HUES48 (cell line): ENCODE data around the gene BTG2.

Experiments
- H3K27ac ChIP-seq: one replicate; pipeline ENCODE4 v1.7.0; 2013; ENCODE audit warnings: low read depth, low read length, inconsistent platforms
- H3K27me3 ChIP-seq: 2 replicates; pipeline ENCODE4 v1.6.1; 2013; ENCODE audit warnings: mild to moderate bottlenecking, low read length; ENCODE audit not compliant: control insufficient read depth, insufficient read depth
- H3K36me3 ChIP-seq: 2 replicates; pipeline ENCODE4 v1.6.1; 2013; ENCODE audit warnings: low read length; ENCODE audit not compliant: control insufficient read depth, insufficient read depth
- H3K4me1 ChIP-seq: 2 replicates; pipeline ENCODE4 v1.6.1; 2013; ENCODE audit warnings: mild to moderate bottlenecking, low read length; ENCODE audit not compliant: control insufficient read depth, insufficient read depth
- H3K4me3 ChIP-seq: 2 replicates; pipeline ENCODE4 v1.5.1; 2013; ENCODE audit warnings: mild to moderate bottlenecking, low read depth, low read length
- H3K9ac ChIP-seq: 2 replicates; pipeline ENCODE4 v1.6.1; 2013; ENCODE audit warnings: mild to moderate bottlenecking, low read depth, low read length, moderate library complexity
- H3K9me3 ChIP-seq: 2 replicates; pipeline ENCODE4 v1.6.1; 2013; ENCODE audit warnings: low read length; ENCODE audit not compliant: control insufficient read depth, insufficient read depth

The BTG2 gene

GRCh38 chr1:203286161-203286984 lies 18.9 kb upstream of the BTG2 start:
- no peaks in the 10 kb centered on the region for H3K9me3 ChIP-seq
- H3K9ac ChIP-seq: no peak overlapping the region
- peak overlapping the region; percentile 14 for H3K27ac ChIP-seq
- H3K4me3 ChIP-seq: no peak overlapping the region
- peaks cover 37% of the 10 kb centered on the region for H3K4me1 ChIP-seq
- peaks cover 36% of the 10 kb centered on the region for H3K27me3 ChIP-seq
- H3K36me3 ChIP-seq: no peaks in the 10 kb centered on the region

DNA sequence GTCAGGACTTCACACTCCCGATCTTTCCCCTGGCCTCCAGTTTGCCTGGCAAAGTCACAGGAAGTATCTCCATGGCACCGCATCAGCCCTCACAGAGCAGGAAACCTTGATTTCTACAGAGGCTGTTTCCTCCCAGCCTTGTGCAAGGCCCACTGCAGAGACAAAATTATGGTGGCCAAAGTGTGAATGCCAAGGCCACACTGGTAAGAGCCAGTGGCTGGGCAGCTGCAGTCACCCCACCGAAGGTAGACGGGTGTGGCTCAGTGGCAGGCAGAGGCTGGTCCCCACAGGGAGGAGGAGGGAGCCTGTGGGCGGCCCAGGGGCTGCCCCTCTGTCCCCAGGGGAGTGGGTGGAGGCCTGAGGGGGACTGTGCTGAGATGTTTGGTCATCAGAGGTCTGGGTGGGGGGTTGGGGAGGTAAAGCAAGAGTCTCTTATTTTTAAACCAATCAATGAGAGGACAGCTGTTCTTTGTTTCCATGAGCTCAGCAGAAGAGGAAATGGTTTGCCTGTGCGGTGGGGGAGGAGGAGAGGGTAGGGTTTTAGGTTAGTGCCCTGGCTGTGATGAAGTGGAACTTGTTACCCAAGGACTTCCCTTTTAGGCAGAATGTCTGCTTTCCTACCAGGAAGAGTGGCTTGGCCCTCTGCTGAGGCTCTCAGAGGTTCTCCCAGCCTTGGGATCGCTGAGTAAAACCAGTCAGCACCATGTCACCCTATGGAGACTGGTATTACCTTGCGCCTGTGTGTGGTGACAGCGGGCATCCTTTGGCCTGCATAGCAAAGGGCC lies 18.0 kb upstream of the BTG2 start:
- Histone ChIP-seq H3K27ac (no peak overlapping the region), H3K27me3 (peaks cover 45% of the 10 kb centered on the region), H3K9me3 (no peaks in the 10 kb centered on the region), H3K4me1 (peaks cover 39% of the 10 kb centered on the region), H3K4me3 (no peak overlapping the region), H3K36me3 (no peaks in the 10 kb centered on the region), H3K9ac (no peak overlapping the region)

DNA sequence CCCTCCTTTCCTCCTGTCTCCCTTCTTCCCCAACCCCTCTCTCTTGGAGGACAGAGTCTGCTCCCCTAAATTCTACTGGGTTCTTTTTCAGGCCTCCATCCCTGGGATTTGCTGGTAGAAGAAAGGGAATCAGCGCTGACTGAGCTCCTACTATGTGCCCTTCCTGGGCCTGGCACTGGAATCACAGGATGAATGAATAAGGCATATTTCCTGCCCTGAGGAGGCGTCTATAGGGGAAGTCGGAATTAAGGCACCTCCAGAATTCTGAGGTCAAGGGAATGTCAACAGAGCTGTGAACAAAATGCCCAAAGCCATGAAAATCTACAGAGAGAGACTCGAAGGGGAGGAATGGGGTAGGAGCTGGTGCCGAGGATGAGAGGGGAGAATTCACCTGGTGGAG lies 17.4 kb upstream of the BTG2 start:
- Histone ChIP-seq H3K4me1 (peaks cover 39% of the 10 kb centered on the region), H3K36me3 (no peaks in the 10 kb centered on the region), H3K9me3 (no peaks in the 10 kb centered on the region), H3K4me3 (no peak overlapping the region), H3K9ac (no peak overlapping the region), H3K27ac (no peak overlapping the region), H3K27me3 (peaks cover 45% of the 10 kb centered on the region)

GRCh38 chr1:203288400-203288799 lies 16.9 kb upstream of the BTG2 start:
- H3K4me1 ChIP-seq: peaks cover 39% of the 10 kb centered on the region
- no peak overlapping the region for H3K4me3 ChIP-seq
- H3K27me3 ChIP-seq: peaks cover 45% of the 10 kb centered on the region
- no peaks in the 10 kb centered on the region for H3K36me3 ChIP-seq
- H3K9ac ChIP-seq: no peak overlapping the region
- no peak overlapping the region for H3K27ac ChIP-seq
- H3K9me3 ChIP-seq: no peaks in the 10 kb centered on the region

DNA sequence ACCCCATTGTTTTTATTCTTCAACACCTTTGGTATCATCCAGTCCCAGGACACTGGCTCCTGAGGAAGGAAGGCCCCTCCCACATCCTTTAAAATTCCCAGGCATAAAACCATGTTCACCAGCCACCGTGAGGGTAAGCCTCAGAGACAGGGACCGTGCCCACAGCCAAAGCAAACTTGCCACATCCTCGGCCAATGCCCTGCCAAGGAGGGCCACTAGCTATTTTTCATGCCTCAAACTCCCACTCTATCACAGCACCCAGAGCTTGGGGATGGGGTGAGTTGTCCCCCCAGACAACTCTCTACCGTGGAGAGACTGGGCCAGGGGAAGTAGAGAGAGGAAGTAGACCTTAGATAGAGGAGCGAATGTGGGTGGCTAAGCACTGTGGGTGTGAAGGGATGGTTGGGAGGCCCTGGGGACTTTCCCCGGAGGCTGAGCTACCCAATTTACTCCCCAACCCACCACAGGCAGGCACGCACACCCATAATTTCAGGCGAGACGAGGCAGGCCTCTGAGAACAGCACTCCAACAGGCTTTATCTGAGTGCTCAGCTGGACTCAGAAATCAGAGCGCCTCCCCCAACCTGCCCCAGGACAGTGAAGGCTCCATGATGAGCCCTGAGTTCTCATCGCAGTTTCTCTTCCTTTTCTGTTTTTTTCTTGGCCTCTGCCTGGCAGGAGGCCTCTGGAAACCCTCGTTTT lies 15.9 kb upstream of the BTG2 start:
- Histone ChIP-seq H3K36me3 (no peaks in the 10 kb centered on the region), H3K4me3 (no peak overlapping the region), H3K27ac (peak overlapping the region; percentile 84), H3K4me1 (peaks cover 39% of the 10 kb centered on the region), H3K9ac (0 out of 2 replicates have a peak overlapping the region, but pooled peaks have one; percentile 27), H3K9me3 (no peaks in the 10 kb centered on the region), H3K27me3 (peaks cover 42% of the 10 kb centered on the region)

DNA sequence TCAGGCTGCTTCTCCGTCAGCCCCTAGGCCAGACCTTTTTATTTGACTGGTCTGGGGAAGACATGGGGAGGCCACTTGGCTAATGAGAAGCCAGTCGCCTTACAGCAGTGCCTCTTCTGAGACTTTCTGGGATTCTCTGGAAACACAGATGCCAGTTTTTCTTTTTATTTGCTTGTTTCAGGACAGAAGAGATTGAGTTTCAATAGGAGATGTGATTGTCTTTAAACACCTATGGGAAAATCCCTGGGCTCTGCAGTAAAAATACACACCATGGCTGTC lies 15.4 kb upstream of the BTG2 start:
- Histone ChIP-seq H3K9me3 (no peaks in the 10 kb centered on the region), H3K36me3 (no peaks in the 10 kb centered on the region), H3K27me3 (peaks cover 40% of the 10 kb centered on the region), H3K9ac (peak overlapping the region; percentile 27), H3K27ac (peak overlapping the region; percentile 84), H3K4me3 (0 out of 2 replicates have a peak overlapping the region, but pooled peaks have one; percentile 33), H3K4me1 (peaks cover 39% of the 10 kb centered on the region)

DNA sequence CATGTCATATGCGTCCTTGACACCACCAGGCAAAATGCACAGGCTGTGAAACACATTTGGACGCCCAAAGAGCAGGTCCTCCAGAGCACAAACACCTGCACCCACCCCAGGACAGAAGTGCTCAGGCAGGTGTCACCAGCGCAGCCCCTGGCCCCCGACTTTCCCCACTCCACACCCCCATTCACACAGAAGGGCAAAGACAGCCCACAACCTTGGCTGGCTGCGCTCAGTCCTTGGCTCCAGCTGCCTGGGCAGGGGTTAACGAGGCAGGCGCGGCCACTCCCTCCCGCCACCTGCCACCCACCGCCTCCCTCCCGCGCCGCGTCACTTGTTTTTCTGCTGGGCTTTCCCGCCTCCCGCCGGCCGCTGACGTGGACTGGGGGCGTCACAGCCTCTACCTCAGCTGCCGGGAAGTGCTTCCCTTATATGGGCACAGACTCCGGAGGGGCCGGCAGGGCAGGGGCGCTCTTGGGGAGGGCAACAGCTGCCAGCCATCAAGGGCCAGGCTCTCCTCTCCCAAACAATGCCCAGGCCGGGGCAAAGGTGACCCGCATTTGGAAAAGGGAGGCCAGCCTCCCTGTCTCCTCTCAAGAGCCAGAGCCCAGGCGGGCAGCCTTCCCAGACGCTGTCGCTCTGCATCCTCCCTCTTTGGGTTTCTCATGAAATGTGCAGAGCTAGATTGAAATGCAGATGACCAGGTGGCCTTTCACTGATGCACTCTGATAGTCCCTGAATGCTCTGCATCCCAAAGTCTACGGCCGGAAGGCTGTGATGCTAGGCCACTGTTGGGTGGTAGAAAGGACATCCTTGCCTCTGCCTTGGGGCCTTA lies 14.8 kb upstream of the BTG2 start:
- Histone ChIP-seq H3K36me3 (no peaks in the 10 kb centered on the region), H3K27me3 (peaks cover 40% of the 10 kb centered on the region), H3K4me1 (peaks cover 39% of the 10 kb centered on the region), H3K9me3 (no peaks in the 10 kb centered on the region), H3K27ac (peak overlapping the region; percentile 89), H3K4me3 (peak overlapping the region; percentile 47), H3K9ac (peak overlapping the region; percentile 60)

- peak overlapping the region; percentile 89 for H3K27ac ChIP-seq
- peaks cover 38% of the 10 kb centered on the region for H3K27me3 ChIP-seq
- no peaks in the 10 kb centered on the region for H3K36me3 ChIP-seq
- no peak overlapping the region; the same call in 1 of the 2 replicates for H3K9ac ChIP-seq
- H3K4me3 ChIP-seq: peak overlapping the region; percentile 47; the same call in 1 of the 2 replicates
- no peaks in the 10 kb centered on the region for H3K9me3 ChIP-seq
- H3K4me1 ChIP-seq: peaks cover 37% of the 10 kb centered on the region
Observed at GRCh38 chr1:203291201-203292096, 13.9 kb upstream of the BTG2 start.

DNA sequence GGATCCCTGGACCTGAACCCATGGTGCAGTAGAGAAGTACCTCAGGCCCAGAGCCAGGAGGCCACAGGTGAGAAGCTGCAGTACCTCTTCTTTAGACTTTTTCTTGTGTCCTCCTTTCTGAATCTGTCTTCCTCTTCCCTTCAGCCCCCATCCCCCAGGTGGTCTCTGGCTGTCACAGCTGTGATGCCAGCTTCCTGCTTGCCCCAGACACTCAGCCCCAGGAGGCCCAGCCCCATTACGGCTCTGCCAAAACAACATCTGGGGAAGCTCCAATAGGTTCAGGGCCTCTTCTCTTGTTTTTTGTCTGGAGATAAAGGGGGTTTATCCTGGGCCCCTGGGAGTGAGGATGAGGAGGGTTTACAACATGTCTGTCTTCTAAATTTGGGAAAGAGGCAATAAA lies 9.5 kb upstream of the BTG2 start:
- Histone ChIP-seq H3K36me3 (no peaks in the 10 kb centered on the region), H3K9me3 (no peaks in the 10 kb centered on the region), H3K4me3 (no peak overlapping the region), H3K4me1 (peaks cover 7% of the 10 kb centered on the region), H3K9ac (no peak overlapping the region), H3K27me3 (peaks cover 22% of the 10 kb centered on the region), H3K27ac (no peak overlapping the region)
